NCI-H524 (cell line): ENCODE data around the gene PELI1.
"Not testable (repeated sequence)": the region's sequence is repeated elsewhere in the genome, so short reads cannot be mapped to it uniquely, and the experiment has no call there.

ENCODE experiments used
- DNase-seq, 2 experiments: peaks; one replicate each; lab custom pipeline; 2025; lab: John Stamatoyannopoulos, UW

The PELI1 gene

GRCh38 chr2:64086347-64087082 lies 57.7 kb downstream of the PELI1 start:
- DNase-seq: no peak

- no peak for DNase-seq
These were observed 58.3 kb downstream of the PELI1 start for GRCh38 chr2:64085936-64086335.

GRCh38 chr2:64081046-64081445 lies 63.2 kb downstream of the PELI1 start:
- no peak for DNase-seq

GRCh38 chr2:64080179-64080578 lies 64.0 kb downstream of the PELI1 start:
- no peak for DNase-seq

GRCh38 chr2:64079688-64080087 lies 64.5 kb downstream of the PELI1 start:
- not testable (repeated sequence) for DNase-seq

- DNase-seq: not testable (repeated sequence)
These were observed 67.4 kb downstream of the PELI1 start for GRCh38 chr2:64076828-64077227.

- DNase-seq: not testable (repeated sequence)
These were observed 69.6 kb downstream of the PELI1 start for GRCh38 chr2:64074616-64075015.

- no peak for DNase-seq
These were observed 76.9 kb downstream of the PELI1 start for GRCh38 chr2:64067326-64067725.

- DNase-seq: no peak
These were observed 78.7 kb downstream of the PELI1 start for GRCh38 chr2:64065516-64065915.

- no peak for DNase-seq
These were observed 80.3 kb downstream of the PELI1 start for GRCh38 chr2:64063924-64064331.

- no peak for DNase-seq
These were observed 80.8 kb downstream of the PELI1 start for GRCh38 chr2:64063454-64063853.

- DNase-seq: no peak
These were observed 81.4 kb downstream of the PELI1 start for GRCh38 chr2:64062840-64063239.

GRCh38 chr2:64059270-64059669 lies 85.0 kb downstream of the PELI1 start:
- no peak for DNase-seq

- no peak for DNase-seq
These were observed 88.2 kb downstream of the PELI1 start for GRCh38 chr2:64056021-64056420.

- DNase-seq: peak in 1 of 2 experiments; percentile 45
These were observed 89.9 kb downstream of the PELI1 start for GRCh38 chr2:64054161-64054915.

GRCh38 chr2:64052463-64053241 lies 91.6 kb downstream of the PELI1 start:
- no peak for DNase-seq

- DNase-seq: peak; percentile 13 to 57
These were observed 94.5 kb downstream of the PELI1 start for GRCh38 chr2:64049633-64050220.

GRCh38 chr2:64045938-64046337 lies 98.3 kb downstream of the PELI1 start:
- no peak for DNase-seq
